LNCaP clone FGC (cell line): Measurements from ENCODE around the gene JPH3.

Experiments
- DNase-seq: peaks from one replicate; pipeline ENCODE4 v3.0.0-alpha.2; 2011; ENCODE audit warnings: low read depth
- H3K4me3 ChIP-seq: 2 replicates; pipeline ENCODE4 v1.5.1; 2011; ENCODE audit warnings: mild to moderate bottlenecking, low read depth, low read length, control low read depth
- CTCF ChIP-seq: IDR thresholded peaks from 2 replicates; pipeline ENCODE4 v1.5.1; 2012; ENCODE audit warnings: mild to moderate bottlenecking; ENCODE audit not compliant: control insufficient read depth, insufficient read depth; ENCODE audit errors: extremely low read depth

Gene JPH3

GRCh38 chr16:87642491-87642890, 40.2 kb downstream of the JPH3 start:
- no peak for TF ChIP-seq CTCF

GRCh38 chr16:87644186-87644585, 41.9 kb downstream of the JPH3 start:
- H3K4me3 ChIP-seq: no peak overlapping the region
- no peak for TF ChIP-seq CTCF
- no peak for DNase-seq

More at GRCh38 chr16:87642491-87642890, 40.2 kb downstream of the JPH3 start:
- DNase-seq: no peak
- no peak overlapping the region for H3K4me3 ChIP-seq

GRCh38 chr16:87644596-87644995, 42.3 kb downstream of the JPH3 start:
- no peak overlapping the region for H3K4me3 ChIP-seq
- no peak for TF ChIP-seq CTCF
- no peak for DNase-seq

GRCh38 chr16:87645802-87646201, 43.5 kb downstream of the JPH3 start:
- no peak for TF ChIP-seq CTCF
- H3K4me3 ChIP-seq: no peak overlapping the region
- DNase-seq: no peak

GRCh38 chr16:87647431-87648185, 45.3 kb downstream of the JPH3 start:
- no peak for TF ChIP-seq CTCF
- H3K4me3 ChIP-seq: no peak overlapping the region
- DNase-seq: no peak

GRCh38 chr16:87648236-87648635, 45.9 kb downstream of the JPH3 start:
- no peak for TF ChIP-seq CTCF
- DNase-seq: no peak
- no peak overlapping the region for H3K4me3 ChIP-seq
